PC-9 (cell line): Measurements from ENCODE around the gene MROH2B.

Source experiments
- EZH2 ChIP-seq: fragments of 200-600 bp; sonication (generic); IDR thresholded peaks from 2 replicates; pipeline ENCODE4 v1.8.0; 2017; ENCODE audit warnings: antibody characterized with exemption, low read depth
- TF ChIP-seq, protein P1 (sequence below): fragments of 200-600 bp; sonication (generic); conservative IDR thresholded peaks from 2 replicates; pipeline ENCODE4 v1.6.1; 2017; ENCODE audit warnings: mixed run types, antibody characterized with exemption, mild to moderate bottlenecking, moderate library complexity

- TF ChIP-seq, protein P1, sequence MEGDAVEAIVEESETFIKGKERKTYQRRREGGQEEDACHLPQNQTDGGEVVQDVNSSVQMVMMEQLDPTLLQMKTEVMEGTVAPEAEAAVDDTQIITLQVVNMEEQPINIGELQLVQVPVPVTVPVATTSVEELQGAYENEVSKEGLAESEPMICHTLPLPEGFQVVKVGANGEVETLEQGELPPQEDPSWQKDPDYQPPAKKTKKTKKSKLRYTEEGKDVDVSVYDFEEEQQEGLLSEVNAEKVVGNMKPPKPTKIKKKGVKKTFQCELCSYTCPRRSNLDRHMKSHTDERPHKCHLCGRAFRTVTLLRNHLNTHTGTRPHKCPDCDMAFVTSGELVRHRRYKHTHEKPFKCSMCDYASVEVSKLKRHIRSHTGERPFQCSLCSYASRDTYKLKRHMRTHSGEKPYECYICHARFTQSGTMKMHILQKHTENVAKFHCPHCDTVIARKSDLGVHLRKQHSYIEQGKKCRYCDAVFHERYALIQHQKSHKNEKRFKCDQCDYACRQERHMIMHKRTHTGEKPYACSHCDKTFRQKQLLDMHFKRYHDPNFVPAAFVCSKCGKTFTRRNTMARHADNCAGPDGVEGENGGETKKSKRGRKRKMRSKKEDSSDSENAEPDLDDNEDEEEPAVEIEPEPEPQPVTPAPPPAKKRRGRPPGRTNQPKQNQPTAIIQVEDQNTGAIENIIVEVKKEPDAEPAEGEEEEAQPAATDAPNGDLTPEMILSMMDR, result no peak
- TF ChIP-seq EZH2, result no peak
Measured at GRCh38 chr5:40988746-40989510, 82.2 kb downstream of the MROH2B start.
